ENCODE data around the gene NTN1. TPM values are rescaled to one million over a fixed set of nuclear protein-coding genes. Genes with fewer than 3 reads are reported as not detected.

NTN1 gene
- total RNA-seq, 4 donors from 2014 or later, result 74.3 to 211 (median 107) TPM

DNA sequence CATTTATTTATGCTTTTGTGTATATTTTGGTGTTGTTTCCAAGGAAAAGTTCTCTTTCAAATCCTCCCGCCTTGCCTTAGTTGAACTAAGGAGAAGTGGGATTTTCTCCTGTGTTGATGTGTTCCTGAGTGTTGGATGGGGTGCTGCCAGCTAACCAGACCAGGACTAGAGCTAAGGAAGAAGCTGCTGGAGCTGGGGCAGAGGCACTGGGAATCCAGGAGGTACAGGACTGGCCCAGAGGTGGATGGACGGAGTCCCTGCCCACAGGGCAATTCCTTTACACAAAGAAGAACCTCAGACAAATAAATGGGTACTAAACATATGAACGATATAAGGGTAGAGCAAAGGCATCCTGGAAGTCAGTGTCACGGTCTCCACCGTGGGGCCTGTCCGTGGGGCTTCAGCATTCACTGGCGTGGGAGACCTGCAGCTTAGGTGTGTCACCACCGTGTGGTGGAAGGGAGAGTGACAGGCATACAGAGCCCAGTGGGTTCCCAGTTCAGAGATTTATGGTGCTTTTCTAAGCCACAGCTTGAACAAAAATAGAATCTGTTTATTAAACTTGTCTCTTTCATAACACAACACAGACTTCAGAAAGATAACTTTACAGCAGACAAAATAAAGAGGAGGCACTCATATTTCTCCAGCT lies 270.7 kb downstream of the NTN1 start:
- no peaks in the 10 kb centered on the region for H3K27me3 ChIP-seq

DNA sequence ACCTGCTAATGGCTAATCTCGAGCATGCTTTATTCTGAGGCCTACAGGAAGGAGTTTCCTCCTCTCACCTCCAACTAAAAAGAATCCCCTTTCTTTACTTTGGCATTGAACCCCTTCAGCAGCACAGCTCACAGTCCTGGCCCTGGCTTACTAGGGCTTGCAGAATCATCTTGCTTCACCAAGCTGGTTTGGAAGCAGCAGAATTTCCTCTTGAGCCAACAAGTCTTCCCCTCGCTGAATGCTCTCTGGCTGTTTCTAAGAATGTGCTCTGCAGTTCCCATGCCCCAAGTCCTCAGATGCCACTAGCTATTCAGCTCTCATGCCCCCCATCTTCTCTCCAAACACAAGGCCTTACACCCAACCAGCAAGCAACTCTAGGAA lies 271.2 kb downstream of the NTN1 start:
- WGBS, 2 donors (ENCODE audit: low coverage in 1 of 2), result 10 to 29% methylated on average over 1 to 2 of the region's 2 CpGs
- Histone ChIP-seq H3K4me1 (peaks cover 10 to 60% (median 13%) of the 10 kb centered on the region in 3 donors), H3K27me3 (no peaks in the 10 kb centered on the region), H3K4me3 (no peak overlapping the region), H3K27ac (peak overlapping the region; percentile 78 to 81 (median 79)), H3K36me3 (no peaks in the 10 kb centered on the region), H3K9me3 (no peaks in the 10 kb centered on the region)
- ATAC-seq, result peak; percentile 73
- TF ChIP-seq POLR2A (IDR thresholded peaks at IDR 0.05), result no peak
- TF ChIP-seq POLR2AphosphoS5 (IDR thresholded peaks at IDR 0.05), result no peak
- no peak for TF ChIP-seq EP300 (IDR thresholded peaks at IDR 0.05)
- TF ChIP-seq, protein P1, sequence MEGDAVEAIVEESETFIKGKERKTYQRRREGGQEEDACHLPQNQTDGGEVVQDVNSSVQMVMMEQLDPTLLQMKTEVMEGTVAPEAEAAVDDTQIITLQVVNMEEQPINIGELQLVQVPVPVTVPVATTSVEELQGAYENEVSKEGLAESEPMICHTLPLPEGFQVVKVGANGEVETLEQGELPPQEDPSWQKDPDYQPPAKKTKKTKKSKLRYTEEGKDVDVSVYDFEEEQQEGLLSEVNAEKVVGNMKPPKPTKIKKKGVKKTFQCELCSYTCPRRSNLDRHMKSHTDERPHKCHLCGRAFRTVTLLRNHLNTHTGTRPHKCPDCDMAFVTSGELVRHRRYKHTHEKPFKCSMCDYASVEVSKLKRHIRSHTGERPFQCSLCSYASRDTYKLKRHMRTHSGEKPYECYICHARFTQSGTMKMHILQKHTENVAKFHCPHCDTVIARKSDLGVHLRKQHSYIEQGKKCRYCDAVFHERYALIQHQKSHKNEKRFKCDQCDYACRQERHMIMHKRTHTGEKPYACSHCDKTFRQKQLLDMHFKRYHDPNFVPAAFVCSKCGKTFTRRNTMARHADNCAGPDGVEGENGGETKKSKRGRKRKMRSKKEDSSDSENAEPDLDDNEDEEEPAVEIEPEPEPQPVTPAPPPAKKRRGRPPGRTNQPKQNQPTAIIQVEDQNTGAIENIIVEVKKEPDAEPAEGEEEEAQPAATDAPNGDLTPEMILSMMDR (IDR thresholded peaks at IDR 0.05), result peak in 1 of 4 experiments; percentile 2

More for the DNA sequence above, 270.7 kb downstream of the NTN1 start:
- Histone ChIP-seq H3K36me3 (no peaks in the 10 kb centered on the region), H3K4me3 (no peak overlapping the region), H3K27ac (peak overlapping the region; percentile 78 to 81 (median 79)), H3K9me3 (no peaks in the 10 kb centered on the region), H3K4me1 (peaks cover 10 to 65% (median 13%) of the 10 kb centered on the region in 3 donors)
- peak; percentile 50 for TF ChIP-seq POLR2AphosphoS5 (IDR thresholded peaks at IDR 0.05)
- no peak for TF ChIP-seq POLR2A (IDR thresholded peaks at IDR 0.05)
- TF ChIP-seq, protein P1 (IDR thresholded peaks at IDR 0.05), result peak; percentile 73 to 87 (median 83)
- TF ChIP-seq EP300 (IDR thresholded peaks at IDR 0.05), result no peak
- ATAC-seq, result peak; percentile 88
- 18 to 26% methylated on average over 6 of the region's 8 CpGs for WGBS, 2 donors (ENCODE audit: low coverage in 1 of 2)

Small RNA genes lying within 50 kb of the gene (small RNA-seq; reads per million reads assigned to genes)
- 0 reads per million in 4 donors for gene AC005695.3

Other genes with a start within 250 kb of the NTN1 start
- under 1 TPM in 1 of 4 donors, not detected in 3; 0.12 TPM for gene MFSD6L, start 222.1 kb upstream of the NTN1 start, total RNA-seq
- gene PIK3R6, start 153.8 kb upstream of the NTN1 start, total RNA-seq, result 1 to 10 TPM; 1.5 to 2.2 (median 2.0) TPM
- gene PIK3R5, start 55.8 kb upstream of the NTN1 start, total RNA-seq, result 10 to 100 TPM in 3 of 4 donors, 1 to 10 TPM in 1; 8.9 to 13.1 (median 11.9) TPM

Measured in gastroesophageal sphincter (tissue), 4 donors.